ENCODE data around the gene NLK. TPM values are rescaled to one million over a fixed set of nuclear protein-coding genes. Genes with fewer than 3 reads are reported as not detected.
"Not testable (repeated sequence)": the region's sequence is repeated elsewhere in the genome, so short reads cannot be mapped to it uniquely, and the experiment has no call there.

The NLK gene
- total RNA-seq, 1 experiment from 2014 or later: 28.0 TPM

- POLR2A ChIA-PET: no interaction called here
- Histone ChIP-seq H3K4me3 (ENCODE audit: low read depth in 2 of 2, low read length in 2 of 2) (no peak overlapping the region), H3K27ac (ENCODE audit: low read length) (no peak overlapping the region), H3K4me1 (ENCODE audit: control insufficient read depth, insufficient read depth, low read length) (0 out of 2 replicates have a peak, but pooled peaks cover 3% of the 10 kb centered on the region), H3K27me3 (ENCODE audit: control insufficient read depth, insufficient read depth, low read length) (no peaks in the 10 kb centered on the region), H3K9me3 (ENCODE audit: control insufficient read depth, insufficient read depth, low read depth, low read length) (no peaks in the 10 kb centered on the region), H3K36me3 (ENCODE audit: control insufficient read depth, insufficient read depth, low read length) (no peaks in the 10 kb centered on the region)
- TF ChIP-seq REST (IDR thresholded peaks at IDR 0.05; ENCODE audit: insufficient read depth in 1 of 2, low read depth in 2 of 2, low read length in 1 of 2): no peak
- TF ChIP-seq POLR2AphosphoS5 (IDR thresholded peaks at IDR 0.05; ENCODE audit: low read depth, low read length): no peak
- no peak for TF ChIP-seq TCF7L2 (IDR thresholded peaks at IDR 0.05; ENCODE audit: low read depth, low read length)
- TF ChIP-seq CTCF (IDR thresholded peaks at IDR 0.05): no peak
- CTCF ChIA-PET: no interaction called here
- ATAC-seq (no peak), DNase-seq (ENCODE audit: low read depth, low spot score) (no peak)
- in situ Hi-C loops (cut with HindIII; ENCODE audit: low pct_unique_long_range_greater_than_20kb, low sequenced_read_pairs): no loop called here
- BruUV-seq (replicated peaks): no TSS peak
- intact Hi-C loops (cut with micrococcal nuclease; ENCODE audit: unreplicated experiment): no loop called here
Measured at GRCh38 chr17:28097901-28098300, 55.4 kb downstream of the NLK start.

GRCh38 chr17:28098591-28098990 is 56.1 kb downstream of the NLK start:
- H3K9me3 ChIP-seq (ENCODE audit: control insufficient read depth, insufficient read depth, low read depth, low read length); CTCF ChIA-PET; H3K36me3 ChIP-seq (ENCODE audit: control insufficient read depth, insufficient read depth, low read length); H3K4me3 ChIP-seq (ENCODE audit: low read depth in 2 of 2, low read length in 2 of 2); BruUV-seq (replicated peaks); DNase-seq (ENCODE audit: low read depth, low spot score); H3K4me1 ChIP-seq (ENCODE audit: control insufficient read depth, insufficient read depth, low read length); ATAC-seq; POLR2A ChIA-PET; H3K27ac ChIP-seq (ENCODE audit: low read length); intact Hi-C loops (cut with micrococcal nuclease; ENCODE audit: unreplicated experiment); H3K27me3 ChIP-seq (ENCODE audit: control insufficient read depth, insufficient read depth, low read length); in situ Hi-C loops (cut with HindIII; ENCODE audit: low pct_unique_long_range_greater_than_20kb, low sequenced_read_pairs): not testable (repeated sequence)

GRCh38 chr17:28100251-28100650 is 57.8 kb downstream of the NLK start:
- no TSS peak for BruUV-seq (replicated peaks)
- intact Hi-C loops (cut with micrococcal nuclease; ENCODE audit: unreplicated experiment) (no loop called here), in situ Hi-C loops (cut with HindIII; ENCODE audit: low pct_unique_long_range_greater_than_20kb, low sequenced_read_pairs) (no loop called here)
- ChIA-PET POLR2A (no interaction called here), CTCF (no interaction called here)
- Histone ChIP-seq H3K9me3 (ENCODE audit: control insufficient read depth, insufficient read depth, low read depth, low read length) (no peaks in the 10 kb centered on the region), H3K4me1 (ENCODE audit: control insufficient read depth, insufficient read depth, low read length) (0 out of 2 replicates have a peak, but pooled peaks cover 3% of the 10 kb centered on the region), H3K4me3 (ENCODE audit: low read depth in 2 of 2, low read length in 2 of 2) (no peak overlapping the region), H3K36me3 (ENCODE audit: control insufficient read depth, insufficient read depth, low read length) (no peaks in the 10 kb centered on the region), H3K27me3 (ENCODE audit: control insufficient read depth, insufficient read depth, low read length) (no peaks in the 10 kb centered on the region), H3K27ac (ENCODE audit: low read length) (no peak overlapping the region)
- no peak for TF ChIP-seq POLR2AphosphoS5 (IDR thresholded peaks at IDR 0.05; ENCODE audit: low read depth, low read length)
- no peak for TF ChIP-seq CTCF (IDR thresholded peaks at IDR 0.05)
- no peak for TF ChIP-seq TCF7L2 (IDR thresholded peaks at IDR 0.05; ENCODE audit: low read depth, low read length)
- TF ChIP-seq SIN3A (IDR thresholded peaks at IDR 0.05; ENCODE audit: borderline replicate concordance, insufficient read depth, low read depth, low read length): no peak
- TF ChIP-seq REST (IDR thresholded peaks at IDR 0.05; ENCODE audit: insufficient read depth in 1 of 2, low read depth in 2 of 2, low read length in 1 of 2): no peak
- DNase-seq (ENCODE audit: low read depth, low spot score) (no peak), ATAC-seq (no peak)
